Chondrocyte (in vitro differentiated cells): ENCODE measurements around the gene TUBB6. TPM values are rescaled to one million over a fixed set of nuclear protein-coding genes. Genes with fewer than 3 reads are reported as not detected.

Experiments
- DNase-seq: peaks from one replicate; pipeline ENCODE4 v3.0.0; 2021; ENCODE audit warnings: mixed read lengths, low spot score
- H3K27ac Mint-ChIP-seq: one replicate; pipeline ENCODE4 v1.8.0; 2021; ENCODE audit warnings: mild to moderate bottlenecking, moderate library complexity, mixed read lengths; ENCODE audit not compliant: unreplicated experiment
- H3K27me3 Mint-ChIP-seq: 2 replicates; pipeline ENCODE4 v1.8.0; 2021; ENCODE audit warnings: low read depth, mixed read lengths
- H3K36me3 Mint-ChIP-seq: 2 replicates; pipeline ENCODE4 v1.8.0; 2021; ENCODE audit warnings: low read depth, mixed read lengths
- H3K4me1 Mint-ChIP-seq: 2 replicates; pipeline ENCODE4 v1.8.0; 2021; ENCODE audit warnings: low read depth, mild to moderate bottlenecking, mixed read lengths
- H3K4me3 Mint-ChIP-seq: one replicate; pipeline ENCODE4 v1.8.0; 2021; ENCODE audit warnings: mild to moderate bottlenecking, moderate library complexity, mixed read lengths; ENCODE audit not compliant: unreplicated experiment
- H3K9me3 Mint-ChIP-seq: 2 replicates; pipeline ENCODE4 v1.8.0; 2021; ENCODE audit warnings: low read depth, mixed read lengths
- CTCF ChIP-seq: fragments of 200-600 bp; sonication (generic); IDR thresholded peaks from 2 replicates; pipeline ENCODE4 v1.5.0; 2021; ENCODE audit warnings: antibody characterized with exemption, mild to moderate bottlenecking, moderate library complexity
- total RNA-seq: library from RNA; stranded (reverse); gene quantifications from 3 replicates; pipeline ENCODE4 v1.2.1, GENCODE V29; 2021

Gene TUBB6
- total RNA-seq, 1 donor from 2014 or later: 198 TPM

GRCh38 chr18:12347895-12348294 is 39.9 kb downstream of the TUBB6 start:
- Mint-ChIP-seq H3K27ac (no peak overlapping the region), H3K27me3 (no peaks in the 10 kb centered on the region), H3K4me1 (no peaks in the 10 kb centered on the region), H3K36me3 (peaks cover 42% of the 10 kb centered on the region), H3K4me3 (no peak overlapping the region), H3K9me3 (no peaks in the 10 kb centered on the region)
- no peak for TF ChIP-seq CTCF
- DNase-seq: no peak

GRCh38 chr18:12352188-12352587 is 44.1 kb downstream of the TUBB6 start:
- no peaks in the 10 kb centered on the region for H3K4me1 Mint-ChIP-seq
- no peaks in the 10 kb centered on the region for H3K27me3 Mint-ChIP-seq
- no peak overlapping the region for H3K4me3 Mint-ChIP-seq
- no peak for DNase-seq
- no peak for TF ChIP-seq CTCF
- H3K9me3 Mint-ChIP-seq: no peaks in the 10 kb centered on the region
- H3K27ac Mint-ChIP-seq: no peak overlapping the region
- H3K36me3 Mint-ChIP-seq: peaks cover 32% of the 10 kb centered on the region

- DNase-seq: no peak
Observed at GRCh38 chr18:12359515-12359927, 51.5 kb downstream of the TUBB6 start.

GRCh38 chr18:12361770-12362378 is 53.8 kb downstream of the TUBB6 start:
- no peak for DNase-seq
- Mint-ChIP-seq H3K27ac (peak overlapping the region; percentile 59), H3K9me3 (no peaks in the 10 kb centered on the region), H3K36me3 (peaks cover 25% of the 10 kb centered on the region), H3K27me3 (no peaks in the 10 kb centered on the region), H3K4me3 (no peak overlapping the region), H3K4me1 (peaks cover 19% of the 10 kb centered on the region)
- TF ChIP-seq CTCF: no peak

More at GRCh38 chr18:12359515-12359927, 51.5 kb downstream of the TUBB6 start:
- Mint-ChIP-seq H3K27me3 (no peaks in the 10 kb centered on the region), H3K4me3 (no peak overlapping the region), H3K9me3 (no peaks in the 10 kb centered on the region), H3K27ac (no peak overlapping the region), H3K36me3 (peaks cover 29% of the 10 kb centered on the region), H3K4me1 (peaks cover 16% of the 10 kb centered on the region)
- no peak for TF ChIP-seq CTCF

GRCh38 chr18:12362473-12363174 is 54.6 kb downstream of the TUBB6 start:
- Mint-ChIP-seq H3K27ac (no peak overlapping the region), H3K27me3 (no peaks in the 10 kb centered on the region), H3K36me3 (peaks cover 28% of the 10 kb centered on the region), H3K4me1 (peaks cover 22% of the 10 kb centered on the region), H3K9me3 (no peaks in the 10 kb centered on the region), H3K4me3 (no peak overlapping the region)
- no peak for TF ChIP-seq CTCF
- DNase-seq: no peak
